NCI-H345 treated with DMSO at 0.1 percent for 48 hours (cell line): ENCODE measurements around the gene RPS10.
"Not testable (repeated sequence)": the region's sequence is repeated elsewhere in the genome, so short reads cannot be mapped to it uniquely, and the experiment has no call there.

ENCODE experiments used
- DNase-seq: peaks from one replicate; lab custom pipeline; 2025; ENCODE audit not compliant: unreplicated experiment; lab: John Stamatoyannopoulos, UW

Gene RPS10

DNA sequence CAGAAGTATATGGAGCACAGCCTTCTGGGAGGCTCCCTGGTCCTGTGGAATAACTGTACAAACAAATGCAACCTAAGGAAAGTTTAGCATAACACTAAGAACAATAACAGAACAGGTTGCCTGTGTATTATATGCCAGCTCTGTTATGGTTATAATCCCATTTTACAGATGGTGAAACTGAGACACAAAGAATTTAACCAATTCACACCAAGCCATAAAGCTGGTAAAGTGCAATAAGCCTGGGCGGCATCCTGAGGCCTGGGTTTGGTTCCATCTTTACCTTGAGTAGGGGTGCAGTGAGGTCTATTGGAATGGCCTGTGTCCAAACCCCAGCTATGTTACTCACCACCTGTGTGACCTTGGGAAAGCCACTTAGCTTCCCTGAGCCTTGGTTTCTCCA lies 25.3 kb upstream of the RPS10 start:
- no peak for DNase-seq

DNA sequence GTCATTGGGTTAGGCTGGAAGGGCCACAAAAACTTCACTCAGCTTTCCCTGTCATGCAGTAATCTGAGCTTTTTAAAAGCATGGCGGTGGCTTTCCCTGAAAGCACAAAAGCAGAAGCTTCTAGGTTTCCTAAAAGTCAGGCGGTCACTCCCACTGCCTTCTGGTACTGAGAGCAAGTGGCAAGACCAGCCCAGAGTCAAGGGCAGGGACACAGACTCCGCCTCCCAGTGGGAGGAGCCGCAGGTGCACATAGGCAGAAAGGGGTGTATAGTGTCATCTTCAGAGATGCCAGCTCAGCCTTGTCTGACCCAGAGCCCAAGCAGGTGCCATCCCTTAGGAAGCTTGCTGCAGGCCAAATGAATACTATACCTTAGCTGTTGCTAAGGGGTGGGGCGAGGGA lies 22.0 kb upstream of the RPS10 start:
- DNase-seq, result no peak

DNA sequence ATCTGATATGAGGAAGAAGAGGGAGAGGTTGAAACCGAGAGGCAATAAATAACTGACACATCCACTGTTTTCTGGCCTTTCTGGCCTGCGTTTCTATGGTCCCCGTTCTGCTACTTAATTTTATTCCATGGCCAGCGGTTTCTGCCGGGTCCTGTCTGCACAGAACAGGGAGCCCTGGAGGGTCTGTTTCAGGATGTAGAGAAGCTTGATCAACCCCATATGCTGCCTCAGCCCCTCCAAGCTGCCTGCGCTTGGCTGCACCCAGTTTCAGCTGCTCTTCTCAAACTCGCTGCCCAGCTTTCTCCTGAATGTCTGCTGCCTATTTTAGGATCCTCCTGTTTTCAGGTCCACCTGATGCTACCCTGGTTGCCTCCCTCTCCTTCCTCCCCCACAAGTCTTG lies 21.5 kb upstream of the RPS10 start:
- no peak for DNase-seq

DNA sequence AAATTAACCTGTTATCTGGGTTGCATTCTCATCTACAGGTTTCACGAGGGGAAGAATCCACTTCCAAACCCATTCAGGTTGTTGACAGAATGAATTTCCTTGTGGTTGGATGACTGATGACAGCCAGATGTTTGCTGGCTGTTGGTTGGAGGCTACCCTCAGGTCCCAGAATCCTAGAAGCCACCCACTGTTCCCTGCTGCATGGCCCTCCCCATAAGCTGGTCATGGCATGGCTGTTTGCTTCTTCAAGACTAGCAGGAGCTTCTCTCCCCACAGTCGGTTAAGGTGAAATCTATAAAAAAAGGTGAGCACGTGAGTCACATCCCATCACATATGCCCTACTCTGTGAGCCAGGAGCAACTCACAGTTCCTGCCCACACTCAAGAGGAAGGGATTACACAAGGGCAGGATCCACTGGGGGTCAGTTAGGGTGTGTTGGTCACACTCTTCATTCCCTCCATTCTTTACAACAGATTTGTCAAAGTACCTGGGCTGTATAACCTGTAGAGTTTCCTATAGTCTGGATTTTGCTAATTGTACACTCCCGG lies 19.5 kb upstream of the RPS10 start:
- DNase-seq, result no peak

DNA sequence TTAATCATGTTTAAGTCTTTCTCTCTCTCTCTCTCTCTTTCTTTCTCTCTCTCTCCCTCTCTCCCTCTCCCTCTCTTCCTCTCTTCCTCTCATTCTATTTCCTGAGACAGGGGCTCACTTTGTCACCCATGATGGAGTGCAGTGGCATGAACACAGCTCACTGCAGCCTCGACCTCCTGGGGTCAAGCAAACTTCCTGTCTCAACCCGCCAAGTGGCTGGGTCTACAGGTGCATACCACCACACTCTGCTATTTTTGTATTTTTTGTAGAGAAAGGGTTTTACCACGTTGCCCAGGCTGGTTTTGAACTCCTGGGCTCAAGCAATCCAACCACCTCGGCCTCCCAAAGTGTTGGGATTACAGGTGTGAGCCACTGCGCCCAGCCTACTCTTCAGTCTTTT lies 15.7 kb upstream of the RPS10 start:
- no peak for DNase-seq

DNA sequence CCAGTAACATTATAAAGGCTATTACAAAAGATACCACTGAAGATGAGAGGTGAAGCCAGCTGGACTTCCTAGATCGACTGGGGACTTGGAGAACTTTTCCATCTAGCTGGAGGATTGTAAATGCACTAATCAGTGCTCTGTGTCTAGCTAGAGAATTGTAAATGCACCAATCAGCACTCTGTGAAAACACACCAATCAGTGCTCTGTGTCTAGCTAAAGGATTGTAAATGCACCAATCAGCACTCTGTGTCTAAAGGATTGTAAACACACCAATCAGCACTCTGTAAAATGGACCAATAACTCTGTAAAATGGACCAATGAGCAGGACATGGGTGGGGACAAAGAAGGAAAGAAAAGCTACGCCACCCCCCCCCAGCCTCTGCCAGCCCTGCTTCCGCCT lies 13.6 kb upstream of the RPS10 start:
- DNase-seq, result no peak

DNA sequence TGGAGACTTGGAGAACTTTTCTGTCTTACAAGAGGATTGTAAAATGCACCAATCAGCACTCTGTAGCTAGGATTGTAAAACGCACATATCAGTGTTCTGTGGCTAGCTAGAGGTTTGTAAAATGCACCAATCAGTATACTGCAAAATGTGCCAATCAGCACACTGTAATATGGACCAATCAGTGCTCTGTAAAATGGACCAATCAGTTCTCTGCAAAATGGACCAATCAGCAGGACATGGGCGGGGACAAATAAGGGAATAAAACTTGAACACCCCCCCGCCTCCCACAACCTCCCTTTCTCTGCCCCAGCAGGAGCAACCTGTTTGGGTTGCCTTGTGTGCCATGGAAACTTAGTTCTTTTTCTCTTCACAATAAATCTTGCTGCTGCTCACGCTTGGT lies 12.8 kb upstream of the RPS10 start:
- no peak for DNase-seq

DNA sequence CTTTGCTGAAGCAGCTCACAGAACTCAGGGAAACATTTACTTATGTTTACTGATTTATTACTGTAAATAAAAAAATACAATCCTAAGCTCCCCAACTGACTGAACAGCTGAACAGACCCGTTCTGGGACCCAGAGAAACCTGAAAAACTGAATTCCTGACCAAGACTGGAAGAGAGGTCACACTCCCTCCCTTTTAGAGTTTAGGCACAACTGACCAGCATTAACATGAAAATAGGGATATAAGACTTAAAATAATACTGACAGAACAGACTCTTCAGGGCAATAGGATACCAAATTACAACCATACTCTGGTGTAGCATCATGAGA lies 11.7 kb upstream of the RPS10 start:
- no peak for DNase-seq

DNA sequence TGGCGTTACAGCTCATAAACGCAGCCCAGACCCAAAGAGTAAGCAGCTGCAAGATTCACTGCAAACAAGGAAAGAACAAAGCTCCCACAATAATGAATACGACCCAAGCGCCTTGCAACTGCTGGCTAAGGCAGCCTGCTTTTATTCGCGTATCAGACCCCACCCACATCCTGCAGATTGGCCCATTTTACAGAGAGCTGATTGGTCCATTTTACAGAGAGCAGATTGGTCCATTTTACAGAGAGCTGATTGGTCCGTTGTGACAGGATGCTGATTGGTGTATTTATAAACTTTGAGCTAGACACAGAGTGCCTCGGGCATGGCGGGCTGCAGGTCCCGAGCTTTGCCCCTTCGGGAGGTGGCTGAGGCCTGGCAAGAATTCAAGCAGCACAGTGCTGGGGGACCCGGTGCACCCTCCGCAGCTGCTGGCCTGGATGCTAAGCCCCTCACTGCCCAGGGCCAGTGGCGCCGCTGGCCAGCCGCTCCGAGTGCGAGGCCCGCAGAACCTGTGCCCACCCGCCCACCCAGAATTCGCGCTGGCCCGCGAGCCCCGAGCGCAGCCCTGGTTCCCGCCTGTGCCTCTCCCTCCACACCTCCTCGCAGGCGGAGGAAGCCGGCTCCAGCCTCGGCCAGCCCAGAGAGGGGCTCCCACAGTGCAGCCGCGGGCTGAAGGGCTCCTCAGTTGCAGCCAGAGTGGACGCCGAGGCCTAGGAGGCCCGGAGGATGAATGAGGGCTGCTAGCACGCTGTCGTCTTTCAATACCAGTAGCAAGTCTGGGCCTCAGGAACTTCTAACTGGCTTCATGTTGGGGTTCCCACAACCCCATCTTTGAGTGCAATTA lies 11.2 kb upstream of the RPS10 start:
- no peak for DNase-seq

DNA sequence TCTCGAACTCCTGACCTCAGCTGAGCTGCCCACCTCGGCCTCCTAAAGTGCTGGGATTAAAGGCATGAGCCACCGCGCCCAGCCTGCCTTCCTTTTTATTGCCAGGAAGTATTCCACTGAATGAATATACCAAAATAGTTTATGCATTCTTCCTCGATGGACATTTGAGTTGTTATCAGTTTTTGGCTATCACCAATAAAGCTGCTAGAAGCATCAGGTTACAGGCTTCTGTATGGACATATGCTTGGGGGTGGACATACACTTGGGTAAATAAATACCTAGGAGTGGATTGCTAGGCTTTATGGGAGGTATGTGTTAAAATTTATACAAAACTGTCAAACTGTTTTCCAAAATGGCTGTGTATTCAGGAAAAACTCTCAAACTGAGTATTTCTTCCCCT lies 10.0 kb upstream of the RPS10 start:
- DNase-seq, result no peak

DNA sequence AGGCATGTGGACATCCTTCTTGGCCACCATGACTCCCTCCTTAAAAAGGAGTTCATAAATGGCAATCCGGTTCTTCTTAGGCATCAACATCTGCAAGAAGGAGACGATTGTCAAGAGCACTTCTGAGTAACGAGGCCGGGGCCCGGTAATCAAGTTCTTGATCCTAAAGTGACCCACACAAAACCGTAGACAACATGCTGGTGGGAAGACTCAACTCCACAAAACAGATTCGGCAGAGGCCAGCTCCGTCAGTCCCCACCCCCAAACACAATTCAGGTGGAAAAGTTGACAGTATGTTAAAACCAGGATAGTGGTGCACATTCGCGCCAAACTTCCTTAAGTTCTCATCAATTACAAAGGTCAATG lies 754 bp downstream of the RPS10 start:
- no peak for DNase-seq

DNA sequence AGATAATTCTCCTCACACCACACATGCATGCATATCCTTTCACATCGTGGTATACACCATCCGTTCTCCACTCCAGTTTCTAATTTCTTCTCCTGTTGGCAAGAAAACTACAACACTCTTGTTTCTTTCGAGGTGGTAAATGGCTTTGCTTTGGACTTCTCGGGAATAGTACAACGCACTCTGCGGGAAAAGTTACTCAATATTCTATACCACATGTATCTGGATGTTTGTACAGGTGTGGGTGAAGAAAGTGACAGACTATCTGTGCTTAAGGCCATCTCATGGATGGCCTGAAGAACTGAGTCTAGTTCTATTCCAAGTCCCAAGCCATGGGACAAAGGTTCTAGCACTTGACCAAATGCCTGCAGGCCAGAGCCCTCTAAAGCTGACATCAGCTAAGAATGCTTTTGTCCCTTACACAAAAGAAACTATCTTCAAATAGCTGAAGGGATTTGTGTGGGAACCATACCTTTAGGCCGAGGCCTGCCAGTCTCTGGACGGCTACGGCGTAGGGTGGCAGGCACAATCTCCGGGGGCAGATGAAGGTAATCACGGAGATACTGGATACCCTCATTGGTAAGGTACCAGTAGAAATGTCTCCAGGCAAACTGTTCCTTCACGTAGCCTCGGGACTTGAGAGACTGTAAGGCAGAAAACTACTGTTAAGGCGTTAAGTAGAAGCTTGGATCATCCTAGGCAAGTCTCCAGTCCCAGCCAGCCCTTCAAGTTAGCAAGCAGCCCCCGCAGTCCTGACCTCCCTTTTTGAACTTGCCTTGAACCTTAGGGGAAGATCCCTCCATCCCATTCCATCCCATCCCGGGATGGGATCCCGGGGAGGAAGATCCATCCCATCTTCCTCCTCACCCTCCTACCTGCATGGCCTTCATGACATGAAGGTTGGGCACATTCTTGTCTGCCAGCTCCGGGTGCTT lies 1.4 kb downstream of the RPS10 start:
- DNase-seq, result no peak

DNA sequence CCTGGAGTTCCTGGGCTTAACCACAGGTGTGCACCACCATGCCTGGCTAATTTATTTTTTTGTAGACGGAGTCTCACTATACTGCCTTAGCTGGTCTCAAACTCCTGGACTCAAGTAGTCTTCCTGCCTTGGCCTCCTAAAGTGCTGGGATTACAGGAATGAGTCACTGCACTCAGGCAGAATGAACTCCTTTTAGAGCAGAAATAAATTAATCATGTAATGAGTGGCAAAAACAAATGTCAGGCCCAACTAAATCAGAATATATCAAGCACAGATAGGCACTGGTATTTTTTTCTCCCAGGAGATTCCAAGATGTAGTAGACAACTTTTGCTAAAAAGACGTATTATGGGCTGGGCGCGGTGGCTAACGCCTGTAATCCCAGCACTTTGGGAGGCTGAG lies 2.6 kb downstream of the RPS10 start:
- DNase-seq, result no peak

DNA sequence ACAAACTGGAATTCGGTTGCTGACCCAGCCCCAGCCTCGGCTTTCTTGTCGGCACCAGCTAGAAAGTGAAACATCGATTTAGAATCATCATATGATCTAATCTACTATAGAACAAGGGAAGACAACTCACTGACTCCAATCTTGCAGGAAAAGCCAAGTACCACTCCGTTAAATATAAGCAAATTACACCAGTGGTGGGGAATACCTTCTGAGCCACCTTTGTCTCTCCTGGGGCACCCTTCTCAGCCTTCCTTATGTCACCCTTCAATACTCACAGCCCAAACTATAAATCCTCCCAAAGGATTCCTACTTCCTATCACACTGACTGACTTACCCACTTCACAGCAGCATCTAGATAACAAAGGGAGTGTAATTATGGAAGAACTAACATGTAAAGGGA lies 7.5 kb downstream of the RPS10 start:
- no peak for DNase-seq

DNA sequence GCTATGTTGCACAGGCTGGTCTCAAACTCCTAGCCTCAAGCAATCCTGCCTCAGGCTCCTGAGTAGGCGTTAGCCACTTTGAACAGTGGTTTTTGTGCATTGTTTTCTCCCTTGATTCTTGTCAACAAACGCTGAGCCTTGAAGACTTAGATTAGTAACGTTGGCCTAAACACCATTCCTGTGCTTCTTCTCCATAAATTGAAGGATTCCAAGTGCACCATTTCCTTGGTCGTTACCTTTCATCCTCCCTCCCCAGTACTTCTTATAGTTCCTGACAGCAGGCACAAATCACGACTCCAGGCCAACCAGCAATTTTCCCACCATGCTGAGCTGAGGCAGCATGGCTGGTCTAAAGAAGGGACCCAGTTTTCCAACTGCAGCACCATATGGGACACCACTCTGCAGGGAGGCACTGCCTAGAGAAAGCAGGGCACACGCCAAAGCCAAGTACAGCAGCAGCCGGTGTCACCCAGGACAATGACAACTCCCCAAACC lies 8.9 kb downstream of the RPS10 start:
- no peak for DNase-seq

DNA sequence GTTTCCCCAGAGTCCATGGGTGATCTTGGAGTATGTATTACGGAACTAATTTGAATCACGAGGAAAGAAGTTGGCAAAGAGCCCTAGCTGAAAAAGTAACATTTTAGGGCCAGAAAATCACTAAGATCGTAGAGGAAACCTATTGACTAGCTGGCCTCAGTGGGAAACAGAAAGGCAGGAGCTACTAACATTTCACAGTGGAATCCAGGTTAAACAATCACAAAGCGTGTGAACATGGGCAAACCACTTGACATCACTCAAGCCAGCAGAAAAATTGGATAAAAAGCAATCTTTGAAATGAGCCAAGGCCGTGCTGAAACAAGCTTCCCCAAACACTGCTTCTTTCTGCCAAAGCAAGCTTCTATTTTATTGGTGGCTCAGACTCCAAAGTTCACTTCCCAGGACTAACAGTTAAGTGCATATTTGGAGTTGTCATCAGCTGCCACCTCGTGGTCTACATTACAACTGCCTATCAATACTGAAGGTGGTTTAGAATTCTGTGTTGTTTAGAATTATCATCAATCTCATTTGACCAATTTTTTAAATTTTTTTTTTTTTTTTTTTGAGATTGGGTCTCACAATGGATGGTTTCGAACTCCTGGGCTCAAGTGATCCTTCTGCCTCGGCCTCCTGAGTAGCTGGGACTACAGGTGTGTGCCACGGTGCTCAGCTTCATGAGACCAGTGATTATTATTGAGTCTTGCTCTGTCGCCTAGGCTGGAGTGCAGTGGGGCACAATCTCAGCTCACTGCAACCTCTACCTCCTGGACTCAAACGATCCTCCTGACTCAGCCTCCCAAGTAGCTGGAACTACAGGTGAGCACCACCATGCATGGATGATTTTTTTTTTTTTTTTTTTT lies 10.6 kb downstream of the RPS10 start:
- peak; percentile 11 for DNase-seq

DNA sequence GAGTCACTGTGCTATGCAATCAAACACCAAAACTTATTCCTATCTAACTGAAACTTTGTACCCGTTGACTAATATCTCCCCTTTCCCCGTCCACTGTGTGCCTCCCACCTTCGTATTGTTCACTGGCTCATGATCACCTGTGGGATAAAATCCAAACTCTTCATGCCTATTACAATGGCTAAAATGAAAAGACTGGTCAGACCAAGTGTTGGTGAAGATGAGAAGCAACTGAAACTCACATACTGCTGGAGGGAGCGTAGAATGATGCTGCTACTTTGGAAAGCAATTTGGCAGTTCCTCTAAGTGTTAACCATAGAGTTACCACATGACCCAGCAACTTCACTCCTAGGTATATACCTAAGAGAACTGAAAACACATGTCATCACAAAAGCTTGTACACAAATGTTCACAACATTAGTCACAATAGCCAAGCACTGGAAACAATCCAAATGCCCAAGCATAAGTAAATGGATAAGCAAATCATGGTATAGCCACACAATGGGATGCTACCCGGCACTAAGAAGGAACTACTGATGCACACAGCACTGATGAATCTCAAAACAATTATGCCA lies 13.1 kb downstream of the RPS10 start:
- DNase-seq, result no peak

DNA sequence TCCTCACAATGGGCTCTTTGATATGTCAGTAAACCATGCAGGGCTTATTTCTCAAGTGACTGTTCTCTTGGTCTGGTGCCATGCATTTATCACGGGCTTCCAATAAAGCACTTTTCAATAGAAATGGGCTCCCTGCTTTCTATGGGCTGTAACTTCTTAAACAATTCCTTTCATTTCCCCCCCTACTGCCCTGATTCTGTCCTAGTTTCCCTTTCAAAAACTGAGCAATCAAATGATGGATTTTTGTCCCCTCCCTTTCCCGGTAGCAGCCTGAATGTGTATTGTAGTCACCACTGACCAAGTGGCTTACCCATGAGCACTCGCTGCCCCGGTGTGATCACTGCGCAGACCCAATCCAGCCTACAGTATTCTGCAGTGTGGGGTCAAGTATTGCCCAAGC lies 13.9 kb downstream of the RPS10 start:
- no peak for DNase-seq

DNA sequence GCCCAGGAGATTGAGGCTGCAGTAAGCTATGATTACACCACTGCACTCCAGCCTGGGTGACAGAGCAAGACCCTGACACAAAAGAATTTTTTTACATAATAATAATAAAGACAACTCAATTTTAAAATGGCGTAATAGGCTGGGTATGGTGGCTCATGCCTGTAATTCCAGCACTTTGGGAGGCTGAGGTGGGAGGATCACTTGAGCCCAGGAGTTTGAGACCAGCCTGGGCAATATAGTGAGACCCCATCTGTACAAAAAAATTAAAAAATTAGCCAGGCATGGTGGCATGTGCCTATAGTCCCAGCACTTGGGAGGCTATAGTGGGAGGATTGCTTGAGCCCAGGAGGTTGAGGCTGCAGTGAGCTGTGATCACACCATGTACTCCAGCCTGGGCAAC lies 18.0 kb downstream of the RPS10 start:
- not testable (repeated sequence) for DNase-seq

DNA sequence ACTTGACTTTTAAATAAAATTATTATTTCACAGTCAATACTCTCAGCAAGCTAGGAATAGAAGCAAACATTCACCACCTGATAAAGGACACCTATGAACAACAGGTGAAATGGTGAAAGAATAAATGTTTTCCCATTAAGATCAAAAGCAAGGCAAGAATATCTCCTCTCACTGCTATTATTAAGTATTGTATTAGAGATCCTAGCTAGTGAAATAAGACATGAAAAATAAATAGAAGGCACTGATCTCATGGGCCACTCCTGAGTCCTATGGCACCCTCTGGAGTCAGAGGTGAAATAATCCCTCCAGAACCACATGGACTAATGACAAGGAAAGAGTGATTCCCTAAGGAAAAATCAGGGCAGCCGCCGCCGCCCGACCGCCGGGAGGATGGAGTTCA lies 29.4 kb downstream of the RPS10 start:
- DNase-seq, result no peak

DNA sequence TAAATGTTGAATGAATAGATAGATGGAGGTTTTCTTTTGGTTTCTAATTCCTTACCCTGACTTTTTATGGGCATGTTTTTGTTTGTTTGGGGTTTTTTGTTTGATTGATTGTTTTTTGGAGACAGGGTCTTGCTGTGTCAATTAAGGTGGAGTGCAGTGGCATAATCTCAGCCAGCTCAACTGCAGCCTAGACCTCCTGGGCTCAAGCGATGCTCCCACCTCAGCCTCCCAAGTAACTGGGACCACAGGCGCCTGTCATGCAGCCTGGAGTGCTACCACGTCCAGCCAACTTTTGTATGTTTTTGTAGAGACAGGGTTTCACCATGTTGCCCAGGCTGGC lies 31.9 kb downstream of the RPS10 start:
- no peak for DNase-seq
